K562 (cell line): ENCODE data around the gene POU2AF1. TPM values are rescaled to one million over a fixed set of nuclear protein-coding genes. Genes with fewer than 3 reads are reported as not detected.

ENCODE experiments used
- ATAC-seq: fragments of 200-7000 bp; cut with Tn5 transposase; 3 replicates; pipeline ENCODE4 v1.9.1; 2020; ENCODE audit warnings: moderate library complexity
- BruUV-seq: library from RNA; stranded (reverse); fragments of 400-500 nt; replicated peaks from 2 replicates; lab custom pipeline; 2021; lab: Mats Ljungman, UMichigan
- CTCF ChIA-PET: fragments of 300-600 bp; formaldehyde crosslinking; extraction: SDS; loops from one replicate; lab custom pipeline; 2021; ENCODE audit warnings: low intra/inter-chr PET ratio; lab: Yijun Ruan, JAX
- POLR2A ChIA-PET: fragments of 300-600, 350-650 bp; sonication (Branson Sonifier 250); formaldehyde crosslinking; extraction: SDS; loops from one replicate; lab custom pipeline; 2021; ENCODE audit warnings: antibody characterized with exemption, inconsistent platforms; lab: Yijun Ruan, JAX
- DNase-seq, 4 experiments: peaks; one replicate each; pipeline versions ENCODE4 v3.0.0 to v3.0.0-alpha.2; 2011 to 2018; ENCODE audit warnings: low spot score in 3 of 4, mixed read lengths in 3 of 4; ENCODE audit errors: extremely low read depth in 1 of 4
- FAIRE-seq: peaks from 2 replicates; lab custom pipeline; 2011; peaks lifted over from hg19 to GRCh38; lab: Jason Lieb, UNC
- H2AFZ ChIP-seq: 2 replicates; pipeline ENCODE4 v1.6.0; 2011; ENCODE audit warnings: low read depth, low read length, control low read depth, inconsistent platforms
- H3K27ac ChIP-seq: fragments of 200-600 bp; 3 replicates; pipeline ENCODE4 v1.8.0; 2011; ENCODE audit warnings: low read depth, mild to moderate bottlenecking, control low read depth, inconsistent platforms, low read length, moderate library complexity, mixed read lengths; ENCODE audit errors: extremely low read depth
- H3K27me3 ChIP-seq, 2 experiments: fragments of 300-600 bp in 1 of 2; 2 replicates in 1 of 2; 3 replicates in 1 of 2; pipeline versions ENCODE4 v1.6.0 to v1.8.0; 2011; ENCODE audit warnings: inconsistent platforms in 2 of 2, low read length in 2 of 2, mild to moderate bottlenecking in 1 of 2, mixed read lengths in 1 of 2, moderate library complexity in 1 of 2; ENCODE audit not compliant: control insufficient read depth in 2 of 2, insufficient read depth in 2 of 2
- H3K36me3 ChIP-seq: fragments of 300-600 bp; 3 replicates; pipeline ENCODE4 v1.8.0; 2011; ENCODE audit warnings: mild to moderate bottlenecking, low read length, inconsistent platforms; ENCODE audit not compliant: control insufficient read depth, insufficient read depth
- H3K4me1 ChIP-seq, 2 experiments: fragments of 200-600 bp in 1 of 2; replicated peaks in 1 of 2; 2 replicates in 1 of 2; 3 replicates in 1 of 2; pipeline versions ENCODE4 v1.5.1 to v1.8.0; 2011; ENCODE audit warnings: inconsistent platforms in 2 of 2, low read length in 2 of 2, mild to moderate bottlenecking in 1 of 2, mixed read lengths in 1 of 2, moderate library complexity in 1 of 2; ENCODE audit not compliant: control insufficient read depth in 2 of 2, insufficient read depth in 2 of 2
- H3K4me2 ChIP-seq: 2 replicates; pipeline ENCODE4 v1.6.1; 2011; ENCODE audit warnings: low read length, control low read depth, inconsistent platforms, mixed read lengths; ENCODE audit not compliant: insufficient read depth
- H3K4me3 ChIP-seq: fragments of 200-600 bp; sonication (generic), shearing (Covaris generic); 2 replicates; pipeline ENCODE4 v1.5.1; 2016; ENCODE audit warnings: control low read depth, inconsistent platforms
- H3K79me2 ChIP-seq: fragments of 200-600 bp; 3 replicates; pipeline ENCODE4 v1.8.0; 2011; ENCODE audit warnings: low read length, inconsistent platforms; ENCODE audit not compliant: control insufficient read depth, insufficient read depth
- H3K9ac ChIP-seq, 2 experiments: 2 replicates each; pipeline versions ENCODE4 v1.6.0 to v1.6.1; 2011; ENCODE audit warnings: low read depth in 2 of 2, low read length in 2 of 2, control low read depth in 1 of 2, inconsistent platforms in 1 of 2, mild to moderate bottlenecking in 1 of 2, mixed read lengths in 1 of 2; ENCODE audit not compliant: insufficient read depth in 1 of 2
- H3K9me1 ChIP-seq: one replicate; pipeline ENCODE4 v1.6.0; 2011; ENCODE audit warnings: inconsistent platforms, mild to moderate bottlenecking, low read length, moderate library complexity; ENCODE audit not compliant: control insufficient read depth, insufficient read depth
- H3K9me3 ChIP-seq: replicated peaks from 2 replicates; pipeline ENCODE4 v1.5.1; 2011; ENCODE audit warnings: low read depth, low read length, inconsistent platforms; ENCODE audit not compliant: control insufficient read depth, insufficient read depth
- H4K20me1 ChIP-seq: replicated peaks from 2 replicates; pipeline ENCODE4 v1.6.1; 2011; ENCODE audit warnings: low read length, inconsistent platforms, mixed read lengths; ENCODE audit not compliant: control insufficient read depth, insufficient read depth
- MTA1 ChIP-seq: fragments of 450-650 bp; IDR thresholded peaks from 2 replicates; pipeline ENCODE4 v1.6.1; 2017; ENCODE audit warnings: borderline replicate concordance
- PATZ1 ChIP-seq: fragments of 250-450 bp; sonication (Bioruptor Pico); IDR thresholded peaks from 2 replicates; pipeline ENCODE4 v1.5.0; 2020; ENCODE audit warnings: mild to moderate bottlenecking, borderline replicate concordance
- PHB2 ChIP-seq: fragments of 450-650 bp; IDR thresholded peaks from 2 replicates; pipeline ENCODE4 v1.6.1; 2017; ENCODE audit warnings: low read depth
- SUPT5H ChIP-seq: fragments of 450-650 bp; IDR thresholded peaks from 2 replicates; pipeline ENCODE4 v1.6.1; 2016
- ZBTB33 ChIP-seq: sonication (generic); formaldehyde crosslinking; IDR thresholded peaks from 2 replicates; pipeline ENCODE4 v1.8.1; 2023; ENCODE audit warnings: mild to moderate bottlenecking, missing genetic modification reagents
- ZFP36 ChIP-seq: fragments of 150-350 bp; IDR thresholded peaks from 2 replicates; pipeline ENCODE4 v1.6.1; 2018; ENCODE audit warnings: low read length, low read depth; ENCODE audit not compliant: partially characterized antibody
- ZNF143 ChIP-seq: sonication (generic); formaldehyde crosslinking; IDR thresholded peaks from 2 replicates; pipeline ENCODE4 v1.9.0; 2022; ENCODE audit warnings: mild to moderate bottlenecking, missing genetic modification reagents
- ZNF212 ChIP-seq: fragments of 450-650 bp; formaldehyde crosslinking; IDR thresholded peaks from 2 replicates; pipeline ENCODE4 v1.4.0; 2020; ENCODE audit warnings: mild to moderate bottlenecking
- ZNF764 ChIP-seq: fragments of 250-450 bp; sonication (Bioruptor Pico); IDR thresholded peaks from 2 replicates; pipeline ENCODE4 v1.4.0; 2020; ENCODE audit warnings: low read depth, mild to moderate bottlenecking, moderate library complexity
- ZNF79 ChIP-seq: fragments of 250-450 bp; sonication (Bioruptor Pico); IDR thresholded peaks from 2 replicates; pipeline ENCODE4 v1.4.0; 2020; ENCODE audit warnings: low read depth, mild to moderate bottlenecking, moderate library complexity
- WGBS: fragments of 100-300 bp; shearing (Covaris generic); methylation state at CpG from one replicate; pipeline ENCODE4 v1.1.6; 2016; ENCODE audit warnings: low coverage, mixed read lengths; ENCODE audit not compliant: insufficient coverage; ENCODE audit errors: missing lambda C conversion rate; 5-methylcytosine and 5-hydroxymethylcytosine counted together
- in situ Hi-C: fragments of 300-500 bp; cut with MboI; formaldehyde crosslinking; loops from 4 replicates; pipeline ENCODE4 v1.15.0; 2018; ENCODE audit warnings: inconsistent platforms, mixed read lengths
- intact Hi-C: fragments of 100-400 bp; cut with micrococcal nuclease; formaldehyde crosslinking; loops from 2 replicates; pipeline ENCODE4 v1.14.2; 2022
- polyA plus RNA-seq, 8 experiments: library from polyadenylated mRNA; depleted of rRNA in 4 of 8; stranded (reverse) in 5 of 8; unstranded in 3 of 8; fragments of >200 nt; fragmentation: Nextera tagmentation in 2 of 8; fragmentation: Illumina TruSeq in 1 of 8; extraction: Ambion mirVana in 2 of 8; extraction: Trizol in 1 of 8; gene quantifications; 2 replicates each; pipeline versions ENCODE4 v1.2.1 to v1.2.3, GENCODE V29; 2011 to 2014; ENCODE audit warnings: inconsistent platforms in 1 of 8, missing spikeins in 1 of 8
- total RNA-seq, 7 experiments: library from RNA; depleted of rRNA in 6 of 7; stranded (reverse); fragments of >200 nt in 6 of 7; fragmentation: Illumina TruSeq in 2 of 7; extraction: Trizol in 2 of 7; gene quantifications; 2 replicates each; pipeline versions ENCODE4 v1.2.1 to v1.2.3, GENCODE V29; 2011 to 2021; ENCODE audit warnings: low replicate concordance in 1 of 7
- TF ChIP-seq, protein P1 (sequence below): fragments of 250-450 bp; sonication (Bioruptor Pico); IDR thresholded peaks from 2 replicates; pipeline ENCODE4 v1.5.0; 2021

POU2AF1 gene
- total and polyA plus RNA-seq, 9 of the 15 experiments (the other 6 are each of a cell fraction or from before 2014, with no cell fraction given) = 0.09 TPM; not detected in 8

DNA sequence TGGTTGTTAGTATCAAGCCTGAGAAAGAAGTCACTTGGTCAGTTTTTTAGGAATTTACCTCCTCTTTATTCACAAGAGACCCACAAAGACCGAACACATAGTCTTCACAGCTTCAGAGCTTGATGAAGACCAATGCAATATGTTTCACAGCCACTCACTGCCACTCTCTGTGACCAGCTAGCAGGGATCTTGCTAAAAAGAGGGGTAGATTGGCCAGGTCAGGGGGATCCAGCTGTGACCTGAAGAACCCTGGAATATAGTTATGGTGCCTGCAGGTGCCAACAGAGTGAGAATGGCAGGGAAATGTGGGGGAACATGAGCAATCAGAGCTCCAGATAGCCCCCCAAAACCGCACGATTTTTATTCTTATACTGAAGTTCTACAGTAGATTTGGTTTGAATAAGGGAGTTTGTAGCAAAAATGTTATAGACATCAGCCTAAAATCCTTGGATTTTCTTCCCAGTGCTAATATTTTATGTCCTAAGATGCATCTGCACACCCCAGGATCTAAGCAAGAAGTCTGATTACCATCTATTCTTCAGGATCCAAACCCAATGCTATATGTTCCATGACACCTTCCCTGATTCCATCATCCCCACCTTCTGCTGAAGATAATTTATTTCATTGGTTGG, 8.7 kb downstream of the POU2AF1 start:
- in situ Hi-C loops (no loop called here), intact Hi-C loops (no loop called here)
- no peak overlapping the region for H3K27ac ChIP-seq
- H3K4me2 ChIP-seq = no peak overlapping the region
- H3K9me3 ChIP-seq = no peaks in the 10 kb centered on the region
- no peak for DNase-seq
- POLR2A ChIA-PET = no interaction called here
- CTCF ChIA-PET = no interaction called here
- no peak overlapping the region for H3K4me3 ChIP-seq
- no peak for FAIRE-seq
- TF ChIP-seq ZNF143 (CRISPR knock-in tag) (no peak), MTA1 (no peak), ZNF79 (CRISPR knock-in tag) (no peak), ZBTB33 (no peak), PHB2 (no peak), SUPT5H (no peak), ZNF212 (no peak), ZFP36 (no peak), PATZ1 (CRISPR knock-in tag) (no peak), ZNF764 (CRISPR knock-in tag) (no peak)
- TF ChIP-seq, protein P1, sequence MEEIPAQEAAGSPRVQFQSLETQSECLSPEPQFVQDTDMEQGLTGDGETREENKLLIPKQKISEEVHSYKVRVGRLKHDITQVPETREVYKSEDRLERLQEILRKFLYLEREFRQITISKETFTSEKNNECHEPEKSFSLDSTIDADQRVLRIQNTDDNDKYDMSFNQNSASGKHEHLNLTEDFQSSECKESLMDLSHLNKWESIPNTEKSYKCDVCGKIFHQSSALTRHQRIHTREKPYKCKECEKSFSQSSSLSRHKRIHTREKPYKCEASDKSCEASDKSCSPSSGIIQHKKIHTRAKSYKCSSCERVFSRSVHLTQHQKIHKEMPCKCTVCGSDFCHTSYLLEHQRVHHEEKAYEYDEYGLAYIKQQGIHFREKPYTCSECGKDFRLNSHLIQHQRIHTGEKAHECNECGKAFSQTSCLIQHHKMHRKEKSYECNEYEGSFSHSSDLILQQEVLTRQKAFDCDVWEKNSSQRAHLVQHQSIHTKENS (CRISPR knock-in tag) = no peak
- no peaks in the 10 kb centered on the region for H4K20me1 ChIP-seq
- no peaks in the 10 kb centered on the region for H3K9me1 ChIP-seq
- WGBS = 0% methylated on average over 3 of the region's 3 CpGs
- H2AFZ ChIP-seq = no peak overlapping the region
- 0 out of 5 replicates have a peak, but pooled peaks cover 0 to 4% of the 10 kb centered on the region in 2 experiments for H3K27me3 ChIP-seq
- no peaks in the 10 kb centered on the region for H3K36me3 ChIP-seq
- no peak for ATAC-seq
- BruUV-seq = no TSS peak
- H3K79me2 ChIP-seq = no peaks in the 10 kb centered on the region
- no peaks in the 10 kb centered on the region for H3K4me1 ChIP-seq
- H3K9ac ChIP-seq = no peak overlapping the region
